GM12874 (cell line): Measurements from ENCODE around the gene BHLHA15.

Experiments used
- TF ChIP-seq, protein P1 (sequence below): IDR thresholded peaks from 2 replicates; pipeline ENCODE4 v1.5.1; 2011; ENCODE audit warnings: low read depth, mild to moderate bottlenecking, control low read depth, low read length, moderate library complexity; ENCODE audit not compliant: insufficient read depth

Gene BHLHA15

DNA sequence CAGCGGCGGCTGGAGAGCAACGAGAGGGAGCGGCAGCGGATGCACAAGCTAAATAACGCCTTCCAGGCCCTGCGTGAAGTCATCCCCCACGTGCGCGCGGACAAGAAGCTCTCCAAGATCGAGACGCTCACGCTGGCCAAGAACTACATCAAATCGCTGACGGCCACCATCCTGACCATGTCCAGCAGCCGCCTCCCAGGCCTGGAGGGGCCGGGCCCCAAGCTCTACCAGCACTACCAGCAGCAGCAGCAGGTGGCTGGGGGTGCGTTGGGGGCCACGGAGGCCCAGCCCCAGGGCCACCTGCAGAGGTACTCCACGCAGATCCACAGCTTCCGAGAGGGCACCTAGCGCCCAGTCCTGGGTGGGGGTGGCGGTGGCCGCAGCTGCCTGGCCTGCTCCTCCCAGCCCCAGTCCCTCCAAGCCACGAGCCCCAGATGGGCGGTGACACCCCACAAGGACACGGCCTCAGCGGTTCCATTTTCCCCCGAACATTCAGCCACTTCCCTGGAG is 1.3 kb downstream of the BHLHA15 start:
- TF ChIP-seq, protein P1, sequence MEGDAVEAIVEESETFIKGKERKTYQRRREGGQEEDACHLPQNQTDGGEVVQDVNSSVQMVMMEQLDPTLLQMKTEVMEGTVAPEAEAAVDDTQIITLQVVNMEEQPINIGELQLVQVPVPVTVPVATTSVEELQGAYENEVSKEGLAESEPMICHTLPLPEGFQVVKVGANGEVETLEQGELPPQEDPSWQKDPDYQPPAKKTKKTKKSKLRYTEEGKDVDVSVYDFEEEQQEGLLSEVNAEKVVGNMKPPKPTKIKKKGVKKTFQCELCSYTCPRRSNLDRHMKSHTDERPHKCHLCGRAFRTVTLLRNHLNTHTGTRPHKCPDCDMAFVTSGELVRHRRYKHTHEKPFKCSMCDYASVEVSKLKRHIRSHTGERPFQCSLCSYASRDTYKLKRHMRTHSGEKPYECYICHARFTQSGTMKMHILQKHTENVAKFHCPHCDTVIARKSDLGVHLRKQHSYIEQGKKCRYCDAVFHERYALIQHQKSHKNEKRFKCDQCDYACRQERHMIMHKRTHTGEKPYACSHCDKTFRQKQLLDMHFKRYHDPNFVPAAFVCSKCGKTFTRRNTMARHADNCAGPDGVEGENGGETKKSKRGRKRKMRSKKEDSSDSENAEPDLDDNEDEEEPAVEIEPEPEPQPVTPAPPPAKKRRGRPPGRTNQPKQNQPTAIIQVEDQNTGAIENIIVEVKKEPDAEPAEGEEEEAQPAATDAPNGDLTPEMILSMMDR, result no peak

DNA sequence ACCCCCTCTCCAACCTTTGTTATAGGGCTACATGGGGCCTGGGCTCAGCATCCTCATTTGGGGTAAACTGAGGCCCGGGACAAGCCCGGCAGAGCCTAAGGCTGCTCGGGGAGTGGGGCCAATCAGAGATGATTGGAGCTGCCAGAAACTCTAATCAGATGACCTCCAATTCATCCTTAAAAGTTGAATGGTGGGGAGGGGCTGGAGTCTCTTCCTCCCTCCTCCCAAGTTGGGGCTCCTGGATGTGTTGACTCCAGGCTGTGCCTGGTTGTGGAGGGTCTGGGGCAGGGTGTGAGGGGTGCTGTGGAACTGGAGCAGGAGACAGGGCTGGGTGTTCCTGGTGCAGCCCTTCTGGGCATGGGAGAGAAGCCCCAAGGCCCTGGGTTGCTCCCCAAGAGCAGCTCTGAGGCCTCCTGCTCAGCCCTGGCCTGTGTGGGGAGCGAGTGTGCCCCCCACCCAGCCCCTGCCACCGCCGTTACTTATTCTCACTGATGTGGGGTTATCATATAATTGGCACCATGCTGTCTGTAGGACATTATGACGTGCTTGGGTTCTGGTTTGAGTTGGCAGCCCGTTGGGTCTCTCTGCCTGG is 2.2 kb downstream of the BHLHA15 start:
- TF ChIP-seq, protein P1, result no peak

GRCh38 chr7:98213888-98214810 is 2.9 kb downstream of the BHLHA15 start:
- TF ChIP-seq, protein P1, result no peak

DNA sequence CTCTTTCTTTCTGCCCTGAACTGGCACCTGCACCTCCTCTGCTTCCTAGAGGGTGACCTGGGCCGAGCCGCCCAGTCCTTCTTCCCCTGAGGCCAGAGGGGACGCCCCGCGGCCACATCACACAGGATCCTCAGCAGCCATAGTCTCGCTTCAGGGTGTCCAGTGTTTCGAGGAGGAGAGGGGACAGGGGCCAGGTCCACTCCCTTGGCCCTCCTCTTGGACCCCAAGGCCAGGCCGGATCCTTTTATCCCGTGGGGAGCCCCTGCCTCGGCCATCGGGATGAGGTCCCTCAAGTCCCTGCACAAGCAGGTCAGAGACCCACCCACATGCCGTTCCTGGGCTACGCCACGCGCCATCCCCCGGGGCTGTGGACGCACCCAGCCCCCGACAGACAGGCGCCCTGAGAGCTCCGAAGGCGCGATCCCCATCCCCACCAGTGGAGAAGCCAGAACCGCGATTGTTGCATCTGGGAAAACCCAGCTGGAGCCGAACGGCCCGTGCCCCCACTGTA is 3.6 kb downstream of the BHLHA15 start:
- TF ChIP-seq, protein P1, result no peak

DNA sequence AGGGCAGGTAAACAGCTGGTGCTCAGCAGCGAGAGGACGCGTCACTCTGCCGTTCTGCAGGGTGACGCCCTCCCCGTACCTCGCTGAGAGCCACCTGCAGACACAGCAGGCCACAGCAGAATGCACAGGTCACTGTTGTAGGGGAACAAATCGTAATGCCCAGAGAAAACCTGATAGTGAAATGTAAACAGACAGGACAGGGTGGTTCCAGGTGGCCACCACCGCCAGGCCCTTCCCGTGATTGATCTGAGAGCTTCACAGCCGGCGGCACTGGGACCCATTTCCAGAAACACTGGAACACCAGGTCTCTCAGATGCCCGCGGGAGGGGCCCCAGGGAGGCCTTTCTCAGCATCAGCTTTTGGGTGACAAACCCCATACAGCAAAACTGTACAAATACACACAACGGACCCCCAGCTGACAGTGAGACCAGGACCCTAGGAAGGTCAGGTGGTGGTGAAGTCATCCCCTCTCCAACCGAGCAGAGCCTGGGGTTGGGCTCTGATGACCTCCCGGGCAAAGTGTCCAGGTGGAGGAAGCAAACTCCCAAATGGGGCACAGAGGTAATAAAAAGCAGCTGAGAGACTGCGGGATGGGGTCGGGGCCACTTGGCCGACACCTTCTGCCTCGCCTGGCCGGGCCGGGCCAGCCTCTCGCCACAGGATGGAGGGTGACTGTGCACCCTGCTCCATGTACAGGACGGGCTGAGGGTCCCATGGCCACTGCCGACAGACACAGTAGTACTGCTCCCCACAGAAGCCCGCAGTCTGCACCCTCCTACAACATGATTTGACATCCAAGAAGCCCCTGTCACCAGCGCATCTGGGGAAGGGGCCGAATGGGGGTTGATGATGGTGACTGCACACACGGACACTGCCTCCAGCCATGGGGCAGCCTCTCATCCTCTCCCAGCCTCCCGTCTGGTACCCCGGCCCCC is 4.6 kb downstream of the BHLHA15 start:
- TF ChIP-seq, protein P1, result no peak

DNA sequence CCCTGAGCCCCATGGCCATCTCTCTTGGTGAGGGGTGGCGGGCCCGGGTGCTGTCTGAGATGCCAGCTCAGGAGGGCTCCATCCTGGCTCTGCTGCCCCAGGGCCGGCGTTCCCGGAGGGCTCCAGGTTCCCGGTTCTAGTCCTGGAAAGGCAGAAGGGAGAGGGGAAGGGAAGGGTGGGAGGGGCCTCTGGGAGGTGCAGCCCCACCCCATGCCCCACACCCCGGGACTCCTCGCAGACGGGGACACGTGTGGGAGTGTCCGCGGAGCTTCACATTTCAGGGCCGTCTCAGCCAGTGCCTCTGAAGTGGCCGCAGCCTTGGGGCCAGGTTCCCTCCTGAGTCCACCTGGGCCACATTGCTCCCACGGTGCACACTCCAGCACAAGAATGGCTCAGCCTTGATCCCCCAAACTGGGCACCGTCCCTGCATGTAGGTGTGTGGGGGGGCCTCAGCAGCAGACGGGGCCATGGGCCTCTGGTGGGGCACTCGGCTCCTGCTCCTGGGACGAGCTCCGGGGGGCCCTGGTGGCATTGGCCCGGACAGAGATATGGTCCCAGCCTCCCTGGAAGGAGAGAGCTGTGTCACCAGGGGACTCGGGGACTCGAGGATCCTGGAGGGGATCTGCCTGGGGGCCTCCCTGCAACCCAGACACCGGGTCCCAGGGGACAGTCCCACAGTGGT is 5.8 kb downstream of the BHLHA15 start:
- TF ChIP-seq, protein P1, result no peak
